ENCODE measurements around the gene C12orf57. TPM values are rescaled to one million over a fixed set of nuclear protein-coding genes. Genes with fewer than 3 reads are reported as not detected.

The C12orf57 gene
- total and polyA plus RNA-seq, 9 of the 15 experiments (the other 6 are each of a cell fraction or from before 2014, with no cell fraction given): 26.7 to 191 (median 107) TPM

DNA sequence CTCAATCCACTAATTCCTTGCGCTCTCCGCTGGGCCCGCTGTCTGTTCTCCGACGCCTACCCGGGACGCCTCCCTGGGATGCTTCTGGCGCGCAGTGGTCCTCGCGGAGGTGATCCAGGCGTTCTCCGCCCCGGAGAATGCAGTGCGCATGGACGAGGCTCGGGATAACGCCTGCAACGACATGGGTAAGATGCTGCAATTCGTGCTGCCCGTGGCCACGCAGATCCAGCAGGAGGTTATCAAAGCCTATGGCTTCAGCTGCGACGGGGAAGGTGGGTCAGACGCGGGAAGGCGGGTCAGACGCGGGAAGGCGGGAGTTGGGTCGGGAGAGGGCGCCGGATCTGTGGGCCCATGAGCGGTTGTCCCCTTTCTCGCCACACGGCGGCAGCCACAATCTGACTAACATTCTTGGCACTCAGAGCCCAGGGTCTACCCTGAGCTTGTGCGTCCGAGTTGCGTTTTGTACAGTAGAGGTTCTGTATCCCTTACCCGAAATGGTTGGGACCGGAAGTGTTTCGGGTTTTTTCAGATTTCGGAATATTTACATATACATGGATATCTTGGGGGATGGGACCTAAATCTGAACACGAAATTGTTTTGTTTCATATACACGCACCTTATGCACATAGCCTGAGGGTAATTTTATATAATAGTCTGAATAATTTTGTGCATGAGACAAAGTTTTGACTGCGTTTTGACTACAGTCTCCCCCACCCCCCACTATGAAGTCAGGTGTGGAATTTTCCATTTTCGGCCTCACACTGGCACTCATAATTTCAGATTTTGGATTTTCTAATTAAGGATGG, 762 bp downstream of the C12orf57 start (continued):
- TF ChIP-seq ZFP30 (CRISPR knock-in tag; IDR thresholded peaks at IDR 0.05; ENCODE audit: borderline replicate concordance) (no peak), SREBF2 (CRISPR knock-in tag; IDR thresholded peaks at IDR 0.05) (no peak), ZC3H11A (IDR thresholded peaks at IDR 0.05; ENCODE audit: low read depth, low read length) (no peak), TCF7 (IDR thresholded peaks at IDR 0.05; ENCODE audit: borderline replicate concordance) (no peak), TAF1 (IDR thresholded peaks at IDR 0.05; ENCODE audit: control insufficient read depth, extremely low read depth, insufficient read depth, low read length, severe bottlenecking) (no peak), ZBTB17 (CRISPR knock-in tag; IDR thresholded peaks at IDR 0.05) (no peak), ZKSCAN1 (IDR thresholded peaks at IDR 0.05; ENCODE audit: low read depth, low read length) (no peak), ZNF583 (CRISPR knock-in tag; IDR thresholded peaks at IDR 0.05) (no peak)
- TF ChIP-seq, protein P1, sequence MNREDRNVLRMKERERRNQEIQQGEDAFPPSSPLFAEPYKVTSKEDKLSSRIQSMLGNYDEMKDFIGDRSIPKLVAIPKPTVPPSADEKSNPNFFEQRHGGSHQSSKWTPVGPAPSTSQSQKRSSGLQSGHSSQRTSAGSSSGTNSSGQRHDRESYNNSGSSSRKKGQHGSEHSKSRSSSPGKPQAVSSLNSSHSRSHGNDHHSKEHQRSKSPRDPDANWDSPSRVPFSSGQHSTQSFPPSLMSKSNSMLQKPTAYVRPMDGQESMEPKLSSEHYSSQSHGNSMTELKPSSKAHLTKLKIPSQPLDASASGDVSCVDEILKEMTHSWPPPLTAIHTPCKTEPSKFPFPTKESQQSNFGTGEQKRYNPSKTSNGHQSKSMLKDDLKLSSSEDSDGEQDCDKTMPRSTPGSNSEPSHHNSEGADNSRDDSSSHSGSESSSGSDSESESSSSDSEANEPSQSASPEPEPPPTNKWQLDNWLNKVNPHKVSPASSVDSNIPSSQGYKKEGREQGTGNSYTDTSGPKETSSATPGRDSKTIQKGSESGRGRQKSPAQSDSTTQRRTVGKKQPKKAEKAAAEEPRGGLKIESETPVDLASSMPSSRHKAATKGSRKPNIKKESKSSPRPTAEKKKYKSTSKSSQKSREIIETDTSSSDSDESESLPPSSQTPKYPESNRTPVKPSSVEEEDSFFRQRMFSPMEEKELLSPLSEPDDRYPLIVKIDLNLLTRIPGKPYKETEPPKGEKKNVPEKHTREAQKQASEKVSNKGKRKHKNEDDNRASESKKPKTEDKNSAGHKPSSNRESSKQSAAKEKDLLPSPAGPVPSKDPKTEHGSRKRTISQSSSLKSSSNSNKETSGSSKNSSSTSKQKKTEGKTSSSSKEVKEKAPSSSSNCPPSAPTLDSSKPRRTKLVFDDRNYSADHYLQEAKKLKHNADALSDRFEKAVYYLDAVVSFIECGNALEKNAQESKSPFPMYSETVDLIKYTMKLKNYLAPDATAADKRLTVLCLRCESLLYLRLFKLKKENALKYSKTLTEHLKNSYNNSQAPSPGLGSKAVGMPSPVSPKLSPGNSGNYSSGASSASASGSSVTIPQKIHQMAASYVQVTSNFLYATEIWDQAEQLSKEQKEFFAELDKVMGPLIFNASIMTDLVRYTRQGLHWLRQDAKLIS (CRISPR knock-in tag; IDR thresholded peaks at IDR 0.05): peak; percentile 62
- TF ChIP-seq, protein P2, sequence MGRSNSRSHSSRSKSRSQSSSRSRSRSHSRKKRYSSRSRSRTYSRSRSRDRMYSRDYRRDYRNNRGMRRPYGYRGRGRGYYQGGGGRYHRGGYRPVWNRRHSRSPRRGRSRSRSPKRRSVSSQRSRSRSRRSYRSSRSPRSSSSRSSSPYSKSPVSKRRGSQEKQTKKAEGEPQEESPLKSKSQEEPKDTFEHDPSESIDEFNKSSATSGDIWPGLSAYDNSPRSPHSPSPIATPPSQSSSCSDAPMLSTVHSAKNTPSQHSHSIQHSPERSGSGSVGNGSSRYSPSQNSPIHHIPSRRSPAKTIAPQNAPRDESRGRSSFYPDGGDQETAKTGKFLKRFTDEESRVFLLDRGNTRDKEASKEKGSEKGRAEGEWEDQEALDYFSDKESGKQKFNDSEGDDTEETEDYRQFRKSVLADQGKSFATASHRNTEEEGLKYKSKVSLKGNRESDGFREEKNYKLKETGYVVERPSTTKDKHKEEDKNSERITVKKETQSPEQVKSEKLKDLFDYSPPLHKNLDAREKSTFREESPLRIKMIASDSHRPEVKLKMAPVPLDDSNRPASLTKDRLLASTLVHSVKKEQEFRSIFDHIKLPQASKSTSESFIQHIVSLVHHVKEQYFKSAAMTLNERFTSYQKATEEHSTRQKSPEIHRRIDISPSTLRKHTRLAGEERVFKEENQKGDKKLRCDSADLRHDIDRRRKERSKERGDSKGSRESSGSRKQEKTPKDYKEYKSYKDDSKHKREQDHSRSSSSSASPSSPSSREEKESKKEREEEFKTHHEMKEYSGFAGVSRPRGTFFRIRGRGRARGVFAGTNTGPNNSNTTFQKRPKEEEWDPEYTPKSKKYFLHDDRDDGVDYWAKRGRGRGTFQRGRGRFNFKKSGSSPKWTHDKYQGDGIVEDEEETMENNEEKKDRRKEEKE (IDR thresholded peaks at IDR 0.05; ENCODE audit: borderline replicate concordance in 1 of 2, control insufficient read depth in 1 of 2, low read depth in 2 of 2, low read length in 1 of 2): no peak
- TF ChIP-seq, protein P3, sequence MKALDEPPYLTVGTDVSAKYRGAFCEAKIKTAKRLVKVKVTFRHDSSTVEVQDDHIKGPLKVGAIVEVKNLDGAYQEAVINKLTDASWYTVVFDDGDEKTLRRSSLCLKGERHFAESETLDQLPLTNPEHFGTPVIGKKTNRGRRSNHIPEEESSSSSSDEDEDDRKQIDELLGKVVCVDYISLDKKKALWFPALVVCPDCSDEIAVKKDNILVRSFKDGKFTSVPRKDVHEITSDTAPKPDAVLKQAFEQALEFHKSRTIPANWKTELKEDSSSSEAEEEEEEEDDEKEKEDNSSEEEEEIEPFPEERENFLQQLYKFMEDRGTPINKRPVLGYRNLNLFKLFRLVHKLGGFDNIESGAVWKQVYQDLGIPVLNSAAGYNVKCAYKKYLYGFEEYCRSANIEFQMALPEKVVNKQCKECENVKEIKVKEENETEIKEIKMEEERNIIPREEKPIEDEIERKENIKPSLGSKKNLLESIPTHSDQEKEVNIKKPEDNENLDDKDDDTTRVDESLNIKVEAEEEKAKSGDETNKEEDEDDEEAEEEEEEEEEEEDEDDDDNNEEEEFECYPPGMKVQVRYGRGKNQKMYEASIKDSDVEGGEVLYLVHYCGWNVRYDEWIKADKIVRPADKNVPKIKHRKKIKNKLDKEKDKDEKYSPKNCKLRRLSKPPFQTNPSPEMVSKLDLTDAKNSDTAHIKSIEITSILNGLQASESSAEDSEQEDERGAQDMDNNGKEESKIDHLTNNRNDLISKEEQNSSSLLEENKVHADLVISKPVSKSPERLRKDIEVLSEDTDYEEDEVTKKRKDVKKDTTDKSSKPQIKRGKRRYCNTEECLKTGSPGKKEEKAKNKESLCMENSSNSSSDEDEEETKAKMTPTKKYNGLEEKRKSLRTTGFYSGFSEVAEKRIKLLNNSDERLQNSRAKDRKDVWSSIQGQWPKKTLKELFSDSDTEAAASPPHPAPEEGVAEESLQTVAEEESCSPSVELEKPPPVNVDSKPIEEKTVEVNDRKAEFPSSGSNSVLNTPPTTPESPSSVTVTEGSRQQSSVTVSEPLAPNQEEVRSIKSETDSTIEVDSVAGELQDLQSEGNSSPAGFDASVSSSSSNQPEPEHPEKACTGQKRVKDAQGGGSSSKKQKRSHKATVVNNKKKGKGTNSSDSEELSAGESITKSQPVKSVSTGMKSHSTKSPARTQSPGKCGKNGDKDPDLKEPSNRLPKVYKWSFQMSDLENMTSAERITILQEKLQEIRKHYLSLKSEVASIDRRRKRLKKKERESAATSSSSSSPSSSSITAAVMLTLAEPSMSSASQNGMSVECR (CRISPR knock-in tag; IDR thresholded peaks at IDR 0.05): no peak; the same call in 1 of the 2 replicates
- TF ChIP-seq, protein P4, sequence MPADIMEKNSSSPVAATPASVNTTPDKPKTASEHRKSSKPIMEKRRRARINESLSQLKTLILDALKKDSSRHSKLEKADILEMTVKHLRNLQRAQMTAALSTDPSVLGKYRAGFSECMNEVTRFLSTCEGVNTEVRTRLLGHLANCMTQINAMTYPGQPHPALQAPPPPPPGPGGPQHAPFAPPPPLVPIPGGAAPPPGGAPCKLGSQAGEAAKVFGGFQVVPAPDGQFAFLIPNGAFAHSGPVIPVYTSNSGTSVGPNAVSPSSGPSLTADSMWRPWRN (IDR thresholded peaks at IDR 0.05; ENCODE audit: low read depth): no peak
